Upper lobe of left lung (tissue), 4 donors: ENCODE data around the gene SLC52A1.

Source experiments
- POLR2A ChIP-seq, 4 donors: fragments of 450-650 bp; IDR thresholded peaks; one replicate each; pipeline ENCODE4 v1.5.1; 2016 to 2017; ENCODE audit warnings: antibody characterized with exemption in 4 of 4, mild to moderate bottlenecking in 2 of 4
- POLR2AphosphoS5 ChIP-seq, 2 donors: sonication (generic); formaldehyde crosslinking; IDR thresholded peaks; one replicate each; pipeline ENCODE4 v1.5.1; 2017; ENCODE audit warnings: antibody characterized with exemption in 2 of 2
- TF ChIP-seq, protein P1 (sequence below), 6 experiments: fragments of 450-650 bp in 4 of 6; fragments of 200-600 bp in 2 of 6; sonication (generic) in 2 of 6; IDR thresholded peaks; one replicate each; pipeline ENCODE4 v1.5.1; 2016 to 2019; ENCODE audit warnings: antibody characterized with exemption in 6 of 6

DNA sequence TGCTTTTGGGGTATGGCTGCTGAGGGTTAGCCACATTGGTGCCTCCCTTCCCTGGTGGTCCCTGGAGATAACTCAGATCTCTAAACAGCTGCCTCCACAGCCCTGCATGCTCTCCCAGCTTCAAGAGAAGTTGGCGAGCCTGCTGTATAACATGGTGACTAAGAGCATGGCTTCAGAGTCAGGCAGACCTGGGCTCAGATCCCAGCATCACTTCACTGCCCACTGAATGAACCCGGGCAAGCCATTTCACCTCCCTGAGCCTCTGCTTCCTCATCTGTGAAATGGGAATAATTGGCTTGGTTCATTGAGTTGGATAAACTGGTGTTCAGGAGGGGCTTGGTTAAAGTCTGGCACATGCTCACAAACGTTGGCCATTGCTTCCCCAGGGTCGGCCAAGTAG is 20.9 kb downstream of the SLC52A1 start:
- TF ChIP-seq, protein P1, sequence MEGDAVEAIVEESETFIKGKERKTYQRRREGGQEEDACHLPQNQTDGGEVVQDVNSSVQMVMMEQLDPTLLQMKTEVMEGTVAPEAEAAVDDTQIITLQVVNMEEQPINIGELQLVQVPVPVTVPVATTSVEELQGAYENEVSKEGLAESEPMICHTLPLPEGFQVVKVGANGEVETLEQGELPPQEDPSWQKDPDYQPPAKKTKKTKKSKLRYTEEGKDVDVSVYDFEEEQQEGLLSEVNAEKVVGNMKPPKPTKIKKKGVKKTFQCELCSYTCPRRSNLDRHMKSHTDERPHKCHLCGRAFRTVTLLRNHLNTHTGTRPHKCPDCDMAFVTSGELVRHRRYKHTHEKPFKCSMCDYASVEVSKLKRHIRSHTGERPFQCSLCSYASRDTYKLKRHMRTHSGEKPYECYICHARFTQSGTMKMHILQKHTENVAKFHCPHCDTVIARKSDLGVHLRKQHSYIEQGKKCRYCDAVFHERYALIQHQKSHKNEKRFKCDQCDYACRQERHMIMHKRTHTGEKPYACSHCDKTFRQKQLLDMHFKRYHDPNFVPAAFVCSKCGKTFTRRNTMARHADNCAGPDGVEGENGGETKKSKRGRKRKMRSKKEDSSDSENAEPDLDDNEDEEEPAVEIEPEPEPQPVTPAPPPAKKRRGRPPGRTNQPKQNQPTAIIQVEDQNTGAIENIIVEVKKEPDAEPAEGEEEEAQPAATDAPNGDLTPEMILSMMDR (IDR thresholded peaks at IDR 0.05) = no peak
- TF ChIP-seq POLR2AphosphoS5 (IDR thresholded peaks at IDR 0.05) (no peak), POLR2A (IDR thresholded peaks at IDR 0.05) (no peak)
